Measurements from ENCODE around the gene PCNX2.

The PCNX2 gene

GRCh38 chr1:233020426-233020825 lies 275.1 kb downstream of the PCNX2 start:
- no peak for TF ChIP-seq EGR1 (IDR thresholded peaks at IDR 0.05)
- TF ChIP-seq EP300 (IDR thresholded peaks at IDR 0.05; ENCODE audit: borderline replicate concordance), result no peak
- TF ChIP-seq TAF1 (IDR thresholded peaks at IDR 0.05; ENCODE audit: low read depth), result no peak
- no peak for TF ChIP-seq FOXM1 (IDR thresholded peaks at IDR 0.05; ENCODE audit: borderline replicate concordance, low read depth)
- TF ChIP-seq ZBTB7A (IDR thresholded peaks at IDR 0.05; ENCODE audit: low read depth), result no peak
- no peak for TF ChIP-seq CREB1 (IDR thresholded peaks at IDR 0.05; ENCODE audit: low read depth)
- no peak for TF ChIP-seq CEBPB (IDR thresholded peaks at IDR 0.05)

GRCh38 chr1:233019778-233020325 lies 275.7 kb downstream of the PCNX2 start:
- TF ChIP-seq TEAD4 (IDR thresholded peaks at IDR 0.05), result no peak
- TF ChIP-seq USF1 (IDR thresholded peaks at IDR 0.05), result no peak
- TF ChIP-seq CREB1 (IDR thresholded peaks at IDR 0.05; ENCODE audit: low read depth), result no peak
- no peak for TF ChIP-seq TCF12 (IDR thresholded peaks at IDR 0.05; ENCODE audit: low read depth)
- TF ChIP-seq TAF1 (IDR thresholded peaks at IDR 0.05; ENCODE audit: low read depth), result no peak
- TF ChIP-seq NFIC (IDR thresholded peaks at IDR 0.05), result no peak
- TF ChIP-seq YY1 (IDR thresholded peaks at IDR 0.05; ENCODE audit: low read depth), result no peak
- TF ChIP-seq CEBPB (IDR thresholded peaks at IDR 0.05), result no peak
- TF ChIP-seq ZBTB7A (IDR thresholded peaks at IDR 0.05; ENCODE audit: low read depth), result no peak
- no peak for TF ChIP-seq EP300 (IDR thresholded peaks at IDR 0.05; ENCODE audit: borderline replicate concordance)
- no peak for TF ChIP-seq RAD21 (IDR thresholded peaks at IDR 0.05; ENCODE audit: low read depth)

GRCh38 chr1:233019083-233019482 lies 276.4 kb downstream of the PCNX2 start:
- TF ChIP-seq ZBTB7A (IDR thresholded peaks at IDR 0.05; ENCODE audit: low read depth), result no peak
- no peak for TF ChIP-seq USF1 (IDR thresholded peaks at IDR 0.05)
- no peak for TF ChIP-seq TEAD4 (IDR thresholded peaks at IDR 0.05)

GRCh38 chr1:233016798-233017197 lies 278.7 kb downstream of the PCNX2 start:
- no peak for TF ChIP-seq FOXM1 (IDR thresholded peaks at IDR 0.05; ENCODE audit: borderline replicate concordance, low read depth)
- TF ChIP-seq TAF1 (IDR thresholded peaks at IDR 0.05; ENCODE audit: low read depth), result no peak
- TF ChIP-seq CEBPB (IDR thresholded peaks at IDR 0.05), result no peak
- no peak for TF ChIP-seq EP300 (IDR thresholded peaks at IDR 0.05; ENCODE audit: borderline replicate concordance)
- TF ChIP-seq TEAD4 (IDR thresholded peaks at IDR 0.05), result no peak
- no peak for TF ChIP-seq ZBTB7A (IDR thresholded peaks at IDR 0.05; ENCODE audit: low read depth)
- TF ChIP-seq EGR1 (IDR thresholded peaks at IDR 0.05), result no peak
- no peak for TF ChIP-seq USF1 (IDR thresholded peaks at IDR 0.05)
- no peak for TF ChIP-seq MAX (IDR thresholded peaks at IDR 0.05)
- no peak for TF ChIP-seq NFIC (IDR thresholded peaks at IDR 0.05)
- no peak for TF ChIP-seq YY1 (IDR thresholded peaks at IDR 0.05; ENCODE audit: low read depth)

GRCh38 chr1:233015965-233016364 lies 279.6 kb downstream of the PCNX2 start:
- TF ChIP-seq EP300 (IDR thresholded peaks at IDR 0.05; ENCODE audit: borderline replicate concordance), result no peak

GRCh38 chr1:233012021-233012420 lies 283.5 kb downstream of the PCNX2 start:
- TF ChIP-seq TEAD4 (IDR thresholded peaks at IDR 0.05), result no peak
- TF ChIP-seq MAX (IDR thresholded peaks at IDR 0.05), result no peak
- TF ChIP-seq TCF12 (IDR thresholded peaks at IDR 0.05; ENCODE audit: low read depth), result no peak
- TF ChIP-seq EP300 (IDR thresholded peaks at IDR 0.05; ENCODE audit: borderline replicate concordance), result no peak
- TF ChIP-seq REST (IDR thresholded peaks at IDR 0.05; ENCODE audit: low read depth), result no peak
- no peak for TF ChIP-seq FOXM1 (IDR thresholded peaks at IDR 0.05; ENCODE audit: borderline replicate concordance, low read depth)
- no peak for TF ChIP-seq YY1 (IDR thresholded peaks at IDR 0.05; ENCODE audit: low read depth)
- no peak for TF ChIP-seq CREB1 (IDR thresholded peaks at IDR 0.05; ENCODE audit: low read depth)
- TF ChIP-seq TAF1 (IDR thresholded peaks at IDR 0.05; ENCODE audit: low read depth), result no peak
- no peak for TF ChIP-seq NFIC (IDR thresholded peaks at IDR 0.05)
- TF ChIP-seq CEBPB (IDR thresholded peaks at IDR 0.05), result no peak
- TF ChIP-seq ZBTB7A (IDR thresholded peaks at IDR 0.05; ENCODE audit: low read depth), result no peak
- TF ChIP-seq RAD21 (IDR thresholded peaks at IDR 0.05; ENCODE audit: low read depth), result no peak
- no peak for TF ChIP-seq USF1 (IDR thresholded peaks at IDR 0.05)
- no peak for TF ChIP-seq EGR1 (IDR thresholded peaks at IDR 0.05)

GRCh38 chr1:233010146-233010545 lies 285.4 kb downstream of the PCNX2 start:
- TF ChIP-seq REST (IDR thresholded peaks at IDR 0.05; ENCODE audit: low read depth) (no peak), YY1 (IDR thresholded peaks at IDR 0.05; ENCODE audit: low read depth) (no peak), TAF1 (IDR thresholded peaks at IDR 0.05; ENCODE audit: low read depth) (no peak), ZBTB7A (IDR thresholded peaks at IDR 0.05; ENCODE audit: low read depth) (no peak), MAX (IDR thresholded peaks at IDR 0.05) (no peak), USF1 (IDR thresholded peaks at IDR 0.05) (no peak), RAD21 (IDR thresholded peaks at IDR 0.05; ENCODE audit: low read depth) (no peak), TCF12 (IDR thresholded peaks at IDR 0.05; ENCODE audit: low read depth) (no peak), TEAD4 (IDR thresholded peaks at IDR 0.05) (no peak), CEBPB (IDR thresholded peaks at IDR 0.05) (no peak), EGR1 (IDR thresholded peaks at IDR 0.05) (no peak), CREB1 (IDR thresholded peaks at IDR 0.05; ENCODE audit: low read depth) (no peak), NFIC (IDR thresholded peaks at IDR 0.05) (no peak), FOXM1 (IDR thresholded peaks at IDR 0.05; ENCODE audit: borderline replicate concordance, low read depth) (no peak), EP300 (IDR thresholded peaks at IDR 0.05; ENCODE audit: borderline replicate concordance) (no peak)
